ENCODE measurements around the gene SGO2. TPM values are rescaled to one million over a fixed set of nuclear protein-coding genes. Genes with fewer than 3 reads are reported as not detected.

Gene SGO2
- total and polyA plus RNA-seq, 10 of the 15 experiments (the other 5 are each of a cell fraction or from before 2014, with no cell fraction given), result 15.8 to 55.2 (median 24.3) TPM

GRCh38 chr2:200585340-200585729, 59.3 kb downstream of the SGO2 start:
- peak overlapping the region; percentile 42 for H2AFZ ChIP-seq (ENCODE audit: control insufficient read depth, low read depth, low read length)
- CTCF ChIA-PET, result no interaction called here
- RAD21 ChIA-PET (ENCODE audit: unreplicated experiment), result no interaction called here
- no peaks in the 10 kb centered on the region for H3K27me3 ChIP-seq (replicated peaks in 1 of 2; ENCODE audit: control insufficient read depth in 2 of 2, insufficient read depth in 2 of 2, low read length in 1 of 2)
- peak overlapping the region; percentile 81 for H3K4me2 ChIP-seq (ENCODE audit: control insufficient read depth, insufficient read depth)
- peak overlapping the region; percentile 45 for H3K4me3 ChIP-seq
- SMC1A ChIA-PET (ENCODE audit: uncharacterized antibody, unreplicated experiment), result no interaction called here
- WGBS (ENCODE audit: insufficient coverage, insufficient replicate concordance, low lambda C conversion rate, missing lambda C conversion rate), result 34% methylated on average over 2 of the region's 2 CpGs
- in situ Hi-C loops (cut with MboI) (no loop called here), intact Hi-C loops (cut with micrococcal nuclease; ENCODE audit: unreplicated experiment) (no loop called here)
- POLR2A ChIA-PET, result no interaction called here
- peak; percentile 78 for FAIRE-seq
- no peak for ATAC-seq
- H3K4me1 ChIP-seq (ENCODE audit: control insufficient read depth, insufficient read depth, low read length), result peaks cover 6% of the 10 kb centered on the region; the same call in 1 of the 2 replicates
- no peak overlapping the region for H3K27ac ChIP-seq (ENCODE audit: control insufficient read depth, insufficient read depth)
- H4K20me1 ChIP-seq (ENCODE audit: control insufficient read depth, insufficient read depth), result no peaks in the 10 kb centered on the region
- H3K9me3 ChIP-seq (replicated peaks; ENCODE audit: control insufficient read depth, insufficient read depth, low read length), result no peaks in the 10 kb centered on the region
- no peak for DNase-seq (ENCODE audit: low read depth, low spot score)
- TF ChIP-seq ZNF207 (IDR thresholded peaks at IDR 0.05; ENCODE audit: borderline replicate concordance) (no peak), ZBTB40 (IDR thresholded peaks at IDR 0.05; ENCODE audit: borderline replicate concordance) (peak; percentile 60)
- H3K9ac ChIP-seq (ENCODE audit: control insufficient read depth, insufficient read depth, low read length), result no peak overlapping the region
- no peaks in the 10 kb centered on the region; a peak in 1 of 4 replicates for H3K36me3 ChIP-seq (ENCODE audit: control insufficient read depth in 2 of 2, insufficient read depth in 2 of 2, low read length in 1 of 2)
- BruUV-seq (replicated peaks), result no TSS peak
- H3K79me2 ChIP-seq (ENCODE audit: control insufficient read depth, insufficient read depth, low read length), result no peaks in the 10 kb centered on the region

Measured in GM12878 (cell line).